NCI-H128 (cell line): Measurements from ENCODE around the gene VDAC1.

ENCODE experiments used
- DNase-seq: peaks from one replicate; lab custom pipeline; 2025; ENCODE audit not compliant: unreplicated experiment; lab: John Stamatoyannopoulos, UW

Gene VDAC1

DNA sequence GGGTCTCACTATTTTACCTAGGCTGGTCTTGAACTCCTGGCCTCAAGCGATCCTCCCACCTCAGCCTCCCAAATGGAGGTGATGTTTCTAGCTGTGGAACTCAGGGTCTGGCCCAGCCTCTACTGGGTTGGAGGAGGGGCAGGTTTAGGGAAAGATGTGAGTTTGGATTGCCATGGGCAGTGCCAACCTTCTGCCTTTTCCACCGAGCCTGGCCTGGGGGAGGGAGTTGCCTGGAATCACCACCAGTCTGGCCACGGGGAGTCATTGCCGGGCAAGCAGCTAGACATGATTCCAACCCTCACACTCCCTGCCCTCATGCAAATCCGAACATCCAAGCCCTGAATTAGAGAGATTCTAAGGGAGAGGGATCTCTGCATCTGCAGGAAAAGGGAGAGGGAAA lies 21.0 kb upstream of the VDAC1 start:
- DNase-seq, result no peak

DNA sequence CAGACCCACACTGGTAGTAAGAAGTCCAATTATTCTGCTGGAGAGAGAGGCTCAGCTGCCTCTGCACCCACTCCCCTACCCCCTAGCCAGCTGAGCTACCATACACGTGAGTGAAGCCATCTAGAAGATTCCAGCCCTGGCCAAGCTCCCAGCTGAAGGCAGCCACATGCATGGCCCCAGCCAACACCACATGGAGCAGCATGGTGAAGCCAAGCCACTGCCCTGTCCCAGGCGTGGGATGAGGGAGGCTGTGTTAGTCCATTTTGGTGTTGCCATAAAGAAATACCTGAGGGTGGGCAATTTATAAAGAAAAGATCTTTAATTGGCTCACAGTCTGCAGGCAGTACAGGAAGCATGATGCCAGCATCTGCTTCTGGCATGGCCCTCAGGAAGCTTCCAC lies 20.0 kb upstream of the VDAC1 start:
- DNase-seq, result no peak

DNA sequence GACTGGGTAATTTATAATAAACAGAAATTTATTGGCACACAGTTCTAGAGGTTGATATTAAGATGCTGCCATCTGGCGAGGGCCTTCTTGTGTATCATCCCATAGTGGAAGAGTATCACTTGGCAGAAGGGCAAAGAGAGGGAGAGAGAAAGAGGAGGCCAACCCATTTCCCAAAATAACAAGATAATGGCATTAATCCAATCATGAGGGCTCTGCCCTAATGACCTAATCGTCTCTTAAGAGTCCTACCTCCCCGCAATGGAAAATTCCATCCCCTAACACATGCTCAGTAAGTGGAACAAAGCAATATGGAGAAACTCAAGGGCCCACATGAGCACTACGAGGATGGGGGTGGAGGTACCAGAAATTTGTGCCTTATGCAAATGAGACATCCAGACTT lies 17.6 kb upstream of the VDAC1 start:
- no peak for DNase-seq

GRCh38 chr5:134020188-134020587 lies 15.4 kb upstream of the VDAC1 start:
- DNase-seq, result no peak

DNA sequence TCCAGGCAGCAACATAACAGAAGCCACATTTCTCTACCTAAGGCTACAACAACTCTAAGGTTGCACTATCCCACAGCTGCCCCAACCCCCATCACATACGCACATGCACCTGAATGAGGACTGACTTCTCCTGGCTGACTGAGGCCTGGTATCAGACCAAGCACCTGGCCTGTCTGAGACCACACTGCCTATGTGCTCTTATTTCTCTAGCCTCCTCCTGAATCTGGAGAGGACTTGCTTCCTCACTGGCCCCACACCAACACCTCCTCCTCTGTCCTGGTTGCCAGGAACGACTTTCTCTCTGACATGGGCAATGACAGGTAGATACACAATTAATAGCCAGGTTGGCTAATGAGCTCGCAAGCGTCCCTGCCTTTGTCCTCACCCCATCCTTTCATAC lies 14.9 kb upstream of the VDAC1 start:
- no peak for DNase-seq

DNA sequence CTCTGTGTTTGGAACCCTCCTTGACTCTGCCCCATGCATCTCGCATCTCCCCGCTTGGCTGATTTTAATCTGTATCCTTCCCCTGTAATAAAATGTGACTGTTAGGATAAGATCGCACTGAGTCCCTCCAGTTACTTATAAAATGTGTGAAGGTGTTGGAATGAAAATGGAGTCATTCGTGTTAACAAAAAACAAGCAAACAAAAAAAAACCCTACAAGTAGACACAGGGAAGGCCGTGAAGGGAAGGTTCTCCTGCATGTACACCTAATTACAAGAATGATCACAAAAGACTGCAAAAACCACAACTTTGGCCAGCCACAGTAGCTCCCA lies 14.2 kb upstream of the VDAC1 start:
- no peak for DNase-seq

GRCh38 chr5:134018154-134018985 lies 13.6 kb upstream of the VDAC1 start:
- no peak for DNase-seq

DNA sequence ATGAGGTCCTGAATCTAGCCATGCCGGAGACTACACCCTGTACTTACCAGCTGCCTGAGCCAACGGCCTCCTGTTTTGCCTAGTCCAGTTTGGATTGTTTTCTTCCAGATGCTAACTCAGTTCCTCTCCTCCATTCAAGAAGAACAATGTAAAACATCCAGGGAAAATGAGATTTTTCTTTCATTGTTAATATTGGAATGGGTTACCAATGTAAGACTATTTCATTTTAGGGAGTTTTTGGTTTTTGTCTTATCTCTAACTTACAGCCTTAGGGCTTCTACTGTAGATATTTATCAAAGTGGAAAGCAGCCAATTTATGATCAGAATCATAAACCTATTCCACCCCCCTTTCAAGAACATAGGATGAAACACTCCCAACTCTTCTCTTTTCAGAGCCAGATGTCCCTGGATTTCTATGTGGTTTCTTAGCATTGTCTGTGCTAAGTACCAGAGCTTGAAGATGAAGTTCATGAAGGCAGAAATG lies 3.5 kb upstream of the VDAC1 start:
- no peak for DNase-seq

- DNase-seq, result no peak
Observed at GRCh38 chr5:134007581-134008265, 2.9 kb upstream of the VDAC1 start.

GRCh38 chr5:134006115-134006514 lies 1.3 kb upstream of the VDAC1 start:
- no peak for DNase-seq

DNA sequence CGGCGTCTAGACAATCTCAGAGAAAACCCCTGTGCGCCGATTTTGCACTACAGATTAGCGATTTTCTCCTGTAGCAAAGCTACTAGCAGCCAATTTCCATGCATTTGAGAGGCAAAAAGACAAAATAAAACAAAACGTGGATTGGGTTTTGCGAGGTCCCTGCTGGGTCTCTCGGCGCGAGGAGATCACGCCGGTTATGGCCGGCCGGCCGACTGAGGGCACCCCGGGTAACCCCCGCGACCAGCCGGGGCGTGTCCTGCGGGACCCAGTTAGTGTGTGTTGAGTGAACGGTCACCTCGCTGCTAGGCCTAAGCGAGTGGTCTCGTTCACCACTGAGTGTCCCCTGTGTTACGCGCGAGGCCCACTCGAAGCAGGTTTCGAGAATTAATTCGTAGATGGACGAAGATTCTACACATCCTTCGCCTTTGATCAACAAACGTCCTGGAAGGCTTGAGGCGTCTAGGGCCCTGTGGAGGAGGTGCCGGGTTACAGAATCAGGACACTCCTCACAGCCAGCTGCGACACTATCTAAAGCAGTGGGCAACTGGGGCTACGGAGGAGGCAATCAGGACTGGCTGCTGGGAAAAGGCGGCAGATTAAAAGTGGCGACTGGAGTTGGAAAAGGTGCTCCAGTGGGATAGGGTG lies 764 bp upstream of the VDAC1 start:
- no peak for DNase-seq

DNA sequence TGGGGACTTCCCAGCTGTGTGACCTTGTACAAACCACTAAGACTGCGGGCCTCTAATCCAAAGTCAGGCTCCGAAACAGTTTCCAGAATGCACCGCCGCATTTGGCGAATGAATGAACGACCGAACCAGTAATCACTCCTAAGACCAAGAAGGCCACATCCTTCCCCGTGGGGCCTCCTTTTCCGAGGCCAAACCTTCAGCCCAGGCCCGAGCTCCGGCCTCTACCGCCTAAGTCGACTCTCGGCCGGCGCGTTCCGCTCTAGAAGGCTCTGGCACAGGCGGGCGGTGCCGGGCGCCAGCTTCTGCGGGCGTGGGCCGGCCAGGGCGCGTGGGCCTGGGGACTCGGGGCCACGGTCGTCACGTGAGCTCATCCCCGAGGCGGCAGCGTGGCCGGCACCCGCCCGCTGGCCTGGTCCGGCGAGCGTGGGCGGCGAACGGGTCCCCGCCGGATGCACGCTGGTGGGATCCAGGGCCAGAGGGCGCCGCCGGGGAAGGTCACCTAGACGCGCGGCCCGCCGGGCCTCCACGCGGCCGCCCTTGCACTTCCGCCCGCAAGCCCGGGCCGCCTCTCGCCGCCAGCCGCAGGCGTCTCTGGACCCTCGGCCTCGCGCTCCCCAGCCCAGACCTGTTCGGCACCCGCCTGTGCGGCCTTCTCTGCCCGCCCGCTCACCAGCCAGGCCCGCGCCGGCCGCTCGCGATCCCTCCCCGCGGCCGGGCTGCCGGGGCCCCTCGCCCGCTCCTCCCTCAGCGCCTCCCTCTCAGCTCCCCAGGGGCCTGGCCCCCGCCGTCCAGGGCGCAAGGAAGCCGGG lies 754 bp downstream of the VDAC1 start:
- DNase-seq, result no peak

DNA sequence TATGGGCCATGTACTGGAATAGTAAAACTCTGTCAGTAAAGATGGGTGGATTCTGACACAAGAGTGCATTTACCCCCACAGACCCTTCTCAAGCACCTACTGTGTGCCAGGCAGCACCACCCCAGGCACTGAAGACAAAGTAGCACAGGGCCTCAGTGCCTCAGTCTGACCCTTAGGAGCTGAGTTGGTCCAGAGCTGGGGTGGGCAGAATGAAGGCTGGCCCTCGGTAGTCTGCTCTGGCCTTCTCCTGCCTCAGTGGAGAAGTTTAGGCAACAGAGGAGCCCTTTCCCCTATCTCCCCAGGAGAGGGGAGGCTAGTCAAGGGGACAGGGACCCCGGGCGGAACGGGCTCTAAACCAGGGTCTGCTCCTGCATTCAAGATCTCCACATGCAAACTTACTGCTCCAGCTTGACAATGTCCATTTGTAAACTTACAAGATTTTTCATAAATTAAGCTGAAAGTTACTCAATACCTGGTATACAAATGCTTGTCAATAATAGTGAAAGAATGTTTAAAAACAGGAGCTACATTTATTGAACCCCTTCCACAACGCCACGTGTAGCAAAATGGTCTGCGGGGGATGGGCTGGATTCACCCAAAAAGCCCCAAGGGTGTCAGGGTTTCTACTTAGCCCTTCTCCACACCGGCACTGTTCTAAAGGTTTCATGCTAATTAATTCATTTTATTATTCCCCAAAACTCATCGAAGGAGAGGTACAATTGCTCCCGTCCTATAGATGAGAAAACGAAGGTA lies 1.5 kb downstream of the VDAC1 start:
- DNase-seq, result no peak

GRCh38 chr5:134001938-134002731 lies 2.6 kb downstream of the VDAC1 start:
- no peak for DNase-seq

DNA sequence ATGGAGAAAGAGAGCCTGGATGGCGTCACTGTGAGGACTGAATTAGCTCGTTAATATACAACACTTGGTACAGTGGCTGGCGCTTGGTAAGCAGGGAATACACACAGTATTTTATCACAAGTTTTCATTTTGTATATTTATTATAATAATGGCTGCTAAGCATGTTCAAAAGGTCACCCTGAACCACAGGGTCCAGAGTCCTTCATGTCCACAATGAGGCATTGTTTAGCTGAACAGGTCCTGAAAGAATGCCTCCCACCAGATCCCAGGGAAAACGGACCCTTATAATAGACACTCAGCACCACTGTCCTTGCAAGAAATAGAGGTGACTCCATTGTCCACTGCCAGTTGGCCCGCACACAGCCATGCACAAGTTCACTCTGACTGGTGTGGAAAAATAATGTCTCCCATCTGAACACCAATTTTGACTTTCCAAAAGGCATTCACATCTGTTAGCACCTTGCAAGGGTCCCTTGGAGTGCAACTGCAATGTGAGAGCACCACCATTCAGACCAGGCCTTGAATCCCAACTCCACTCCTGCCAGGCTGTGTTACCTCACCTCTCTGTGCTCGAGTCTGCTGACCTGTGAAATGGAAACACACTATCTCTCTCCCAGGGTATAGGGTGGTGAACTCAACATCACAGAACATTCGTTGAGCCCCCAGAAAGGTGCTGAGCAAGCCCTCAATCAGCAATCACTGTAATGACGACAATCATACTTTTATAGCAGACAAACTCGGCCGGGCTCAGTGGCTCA lies 3.9 kb downstream of the VDAC1 start:
- DNase-seq, result no peak

DNA sequence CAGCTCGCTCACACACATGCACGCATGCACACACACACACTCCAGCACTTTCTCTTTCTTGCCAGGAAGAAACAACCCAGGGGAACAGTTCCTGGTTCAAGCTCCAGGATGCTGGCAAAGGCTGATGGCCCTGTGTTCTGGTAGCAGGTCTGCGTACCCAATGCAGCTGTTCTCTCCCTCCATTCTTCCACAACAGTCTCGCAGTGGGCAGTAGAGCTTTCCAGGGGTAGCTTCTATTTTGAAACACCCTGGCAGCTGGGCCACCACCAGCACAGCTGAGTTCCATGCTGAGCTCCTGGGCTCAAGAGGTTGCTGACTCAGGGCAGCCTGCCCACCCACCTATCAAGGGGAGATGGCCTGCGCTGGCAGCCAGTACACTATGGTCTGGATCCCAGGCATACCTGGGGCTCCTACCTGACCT lies 4.7 kb downstream of the VDAC1 start:
- DNase-seq, result no peak

- DNase-seq, result no peak
Observed at GRCh38 chr5:133998807-133999206, 6.0 kb downstream of the VDAC1 start.

DNA sequence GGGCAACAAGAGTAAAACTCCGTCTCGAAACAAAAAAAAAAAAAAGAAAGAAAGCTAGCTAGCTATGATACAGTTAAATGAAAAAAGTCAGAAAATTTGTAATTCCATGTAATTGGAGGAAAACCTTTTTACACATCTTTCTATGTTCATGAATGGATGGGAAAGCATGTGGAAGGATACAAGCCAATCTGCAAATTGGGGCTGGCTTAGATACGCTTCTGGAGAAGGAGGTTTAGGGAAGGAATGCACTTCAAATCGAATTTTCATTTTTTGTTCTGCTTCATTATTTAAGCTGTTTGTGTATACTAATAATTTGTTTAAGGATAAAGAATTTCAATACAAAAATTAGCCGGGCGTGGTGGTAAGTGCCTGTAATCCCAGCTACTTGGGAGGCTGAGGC lies 6.7 kb downstream of the VDAC1 start:
- DNase-seq, result no peak

DNA sequence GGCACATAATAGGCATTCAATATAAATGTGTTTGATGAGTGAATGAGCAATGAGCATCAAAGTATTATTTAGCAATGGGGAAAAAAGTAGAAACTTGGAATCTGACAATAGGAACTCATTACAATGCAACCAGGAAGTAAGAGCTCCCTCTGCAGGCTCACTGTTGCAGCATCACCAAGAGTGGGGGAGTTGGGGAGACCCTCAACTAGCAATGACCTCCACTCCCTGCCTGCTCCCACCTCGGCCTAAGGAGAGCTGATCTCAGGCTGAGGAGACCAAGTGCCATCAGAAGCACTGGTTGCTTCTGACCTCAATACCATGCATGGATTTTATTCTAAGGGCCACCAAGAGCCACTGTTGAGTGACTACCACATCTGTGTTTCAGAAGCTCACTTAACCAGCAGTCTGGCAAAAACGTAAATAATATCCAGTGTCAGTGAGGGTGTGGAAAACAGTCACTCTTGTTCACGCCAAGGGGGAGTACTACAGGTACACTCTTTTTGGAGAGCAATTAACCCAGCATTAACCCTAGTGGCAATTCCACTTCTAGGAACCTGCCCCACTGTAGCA lies 8.0 kb downstream of the VDAC1 start:
- no peak for DNase-seq
